Right lobe of liver (tissue), 6 donors: Measurements from ENCODE around the gene FRZB. TPM values are rescaled to one million over a fixed set of nuclear protein-coding genes. Genes with fewer than 3 reads are reported as not detected.

Source experiments
- ATAC-seq, 4 donors: fragments of 200-7000 bp; cut with Tn5 transposase; one replicate each; pipeline ENCODE4 v1.9.1; 2020; ENCODE audit warnings: mild to moderate bottlenecking in 4 of 4, moderate library complexity in 4 of 4
- DNase-seq, 3 donors: peaks; one replicate each; pipeline ENCODE4 v3.0.0-alpha.2; 2020
- H3K27ac ChIP-seq, 3 donors: fragments of 200-600 bp; one replicate each; pipeline ENCODE4 v1.8.0; 2022
- H3K27me3 ChIP-seq, 2 donors: fragments of 200-600 bp; one replicate each; pipeline ENCODE4 v1.8.0; 2022
- H3K36me3 ChIP-seq, 4 donors: fragments of 200-600 bp; sonication (generic) in 1 of 4; one replicate each; pipeline versions ENCODE4 v1.5.1 to v1.8.0; 2017 to 2022; ENCODE audit warnings: control low read depth in 1 of 4
- H3K4me1 ChIP-seq, 4 donors: fragments of 200-600 bp; sonication (generic) in 1 of 4; one replicate each; pipeline versions ENCODE4 v1.5.1 to v1.8.0; 2017 to 2022; ENCODE audit warnings: control low read depth in 1 of 4
- H3K4me3 ChIP-seq, 3 donors: fragments of 200-600 bp; one replicate each; pipeline ENCODE4 v1.8.0; 2022
- H3K9me3 ChIP-seq, 4 donors: fragments of 200-600 bp; sonication (generic) in 1 of 4; one replicate each; pipeline versions ENCODE4 v1.5.1 to v1.8.0; 2017 to 2022; ENCODE audit warnings: control low read depth in 1 of 4
- CTCF ChIP-seq, 4 donors: fragments of 200-600 bp in 3 of 4; fragments of 450-650 bp in 1 of 4; IDR thresholded peaks; one replicate each; pipeline versions ENCODE4 v1.5.1 to v1.8.0; 2016 to 2022; ENCODE audit warnings: antibody characterized with exemption in 4 of 4, mild to moderate bottlenecking in 2 of 4
- POLR2A ChIP-seq: fragments of 450-650 bp; IDR thresholded peaks from one replicate; pipeline ENCODE4 v1.6.1; 2017; ENCODE audit warnings: antibody characterized with exemption, mild to moderate bottlenecking
- WGBS: methylation state at CpG from one replicate; pipeline ENCODE4 v1.1.6; 2018; ENCODE audit warnings: low coverage, low lambda C conversion rate; ENCODE audit not compliant: insufficient coverage; ENCODE audit errors: missing lambda C conversion rate; 5-methylcytosine and 5-hydroxymethylcytosine counted together
- intact Hi-C, 2 donors: fragments of 100-400 bp; cut with DNase I; formaldehyde crosslinking; loops; one replicate each; pipeline versions ENCODE4 v1.11.2 to v1.14.1; 2022
- long read RNA-seq: library from polyadenylated mRNA; unstranded; transcript quantifications from one replicate; pipeline ENCODE4 v2.0.0, GENCODE V29; 2019
- total RNA-seq, 6 experiments: library from RNA; depleted of rRNA in 2 of 6; stranded (reverse); fragments of >200 nt in 2 of 6; fragmentation: NEBNext Ultra II Directional in 3 of 6; extraction: Animal tissue kit (Norgen Biotek cat#: 25700) in 3 of 6; gene quantifications; one replicate each; pipeline versions ENCODE4 v1.1.0 to v1.2.4, GENCODE V29; 2016 to 2023
- donor health status: DM: no; HTN: yes; CAD: no.
- donor health status: DM: no; HTN: no; CAD: no.
- donor health status: DM: no; HTN: no; CAD: no.
- donor health status: DM: no; HTN: yes; CAD: no.
- donor health status: DM: no; HTN: yes; CAD: no.

The FRZB gene, protein sequence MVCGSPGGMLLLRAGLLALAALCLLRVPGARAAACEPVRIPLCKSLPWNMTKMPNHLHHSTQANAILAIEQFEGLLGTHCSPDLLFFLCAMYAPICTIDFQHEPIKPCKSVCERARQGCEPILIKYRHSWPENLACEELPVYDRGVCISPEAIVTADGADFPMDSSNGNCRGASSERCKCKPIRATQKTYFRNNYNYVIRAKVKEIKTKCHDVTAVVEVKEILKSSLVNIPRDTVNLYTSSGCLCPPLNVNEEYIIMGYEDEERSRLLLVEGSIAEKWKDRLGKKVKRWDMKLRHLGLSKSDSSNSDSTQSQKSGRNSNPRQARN
- total RNA-seq = under 1 TPM; 0.14 to 0.93 (median 0.59) TPM
- long read RNA-seq, partial matches to known transcripts = 0 of 1 reads
- long read RNA-seq, other reads (novel, unspliced or antisense) = 0 of 1 reads

GRCh38 chr2:182866461-182867406 is at the start of gene FRZB:
Gene FRZB (minus strand): TSS chr2:182866637. CDS start chr2:182866552, 85 bp downstream.
- Histone ChIP-seq H3K27ac (peak within 1 kb of the TSS in 1 of 3 donors; percentile 29), H3K36me3 (no peaks in the 10 kb centered on the region), H3K27me3 (no peaks in the 10 kb centered on the region), H3K9me3 (no peaks in the 10 kb centered on the region), H3K4me3 (peak within 1 kb of the TSS; percentile 29 to 43 (median 41)), H3K4me1 (peaks cover 0 to 14% (median 0%) of the 10 kb centered on the region in 4 donors)
- DNase-seq (peak; percentile 52 to 66 (median 55)), ATAC-seq (peak; percentile 88 to 93 (median 91))
- no peak for TF ChIP-seq CTCF (IDR thresholded peaks at IDR 0.05)
- no peak for TF ChIP-seq POLR2A
- WGBS = 5% methylated on average over 20 of the region's 57 CpGs
- intact Hi-C loops = no loop called here

- H3K27me3 ChIP-seq = no peaks in the 10 kb centered on the region
- H3K4me3 ChIP-seq = peak overlapping the region in 2 of 3 donors; percentile 46 to 50
- ATAC-seq (peak; percentile 41 to 64 (median 56)), DNase-seq (no peak)
- H3K4me1 ChIP-seq = peaks cover 0 to 35% (median 3%) of the 10 kb centered on the region in 4 donors
- H3K27ac ChIP-seq = peak overlapping the region in 1 of 3 donors; percentile 72
- intact Hi-C loops = no loop called here
- TF ChIP-seq POLR2A (no peak), CTCF (IDR thresholded peaks at IDR 0.05) (no peak)
- 50% methylated on average over 4 of the region's 6 CpGs for WGBS
- no peaks in the 10 kb centered on the region for H3K36me3 ChIP-seq
- no peaks in the 10 kb centered on the region for H3K9me3 ChIP-seq
Observed at GRCh38 chr2:182915369-182916326, 49.2 kb upstream of the FRZB start.

- TF ChIP-seq CTCF (IDR thresholded peaks at IDR 0.05) (no peak), POLR2A (no peak)
- H3K9me3 ChIP-seq = no peaks in the 10 kb centered on the region
- H3K4me3 ChIP-seq = peak overlapping the region in 2 of 3 donors; percentile 46 to 50
- no peaks in the 10 kb centered on the region for H3K36me3 ChIP-seq
- ATAC-seq (peak in 2 of 4 donors; percentile 15 to 18), DNase-seq (no peak)
- H3K4me1 ChIP-seq = peaks cover 0 to 35% (median 3%) of the 10 kb centered on the region in 4 donors
- H3K27me3 ChIP-seq = no peaks in the 10 kb centered on the region
- intact Hi-C loops = no loop called here
- 75% methylated on average over 1 of the region's 1 CpG for WGBS
- peak overlapping the region in 2 of 3 donors; percentile 48 to 72 for H3K27ac ChIP-seq
Observed at GRCh38 chr2:182914852-182915251, 48.4 kb upstream of the FRZB start.
